GM23338 (cell line): ENCODE data around the gene MYLK. TPM values are rescaled to one million over a fixed set of nuclear protein-coding genes. Genes with fewer than 3 reads are reported as not detected.

Experiments used
- ATAC-seq: fragments of 200-7000 bp; cut with Tn5 transposase; 3 replicates; pipeline ENCODE4 v1.9.1; 2020
- DNase-seq: peaks from one replicate; pipeline ENCODE4 v3.0.0-alpha.2; 2015; ENCODE audit warnings: low spot score
- H2AFZ ChIP-seq: fragments of 200-600 bp; sonication (generic); 2 replicates; pipeline ENCODE4 v1.8.0; 2016; ENCODE audit warnings: antibody characterized with exemption, mild to moderate bottlenecking, moderate library complexity
- H3F3A ChIP-seq: fragments of 200-600 bp; sonication (generic); replicated peaks from 2 replicates; pipeline ENCODE4 v1.8.0; 2017; ENCODE audit warnings: antibody characterized with exemption, mixed run types, low read depth
- H3K27ac ChIP-seq: fragments of 200-600 bp; sonication (generic); 2 replicates; pipeline ENCODE4 v1.6.1; 2016; ENCODE audit warnings: low read depth
- H3K27me3 ChIP-seq: fragments of 200-600 bp; sonication (generic); 2 replicates; pipeline ENCODE4 v1.8.0; 2016; ENCODE audit warnings: mild to moderate bottlenecking, mixed run types, moderate library complexity; ENCODE audit not compliant: insufficient read depth
- H3K36me3 ChIP-seq: fragments of 200-600 bp; sonication (generic); 2 replicates; pipeline ENCODE4 v1.8.0; 2016; ENCODE audit warnings: mild to moderate bottlenecking; ENCODE audit not compliant: insufficient read depth
- H3K4me1 ChIP-seq: fragments of 200-600 bp; sonication (generic); 2 replicates; pipeline ENCODE4 v1.8.0; 2016; ENCODE audit warnings: mild to moderate bottlenecking, moderate library complexity; ENCODE audit not compliant: insufficient read depth
- H3K4me2 ChIP-seq: fragments of 200-600 bp; sonication (generic); 2 replicates; pipeline ENCODE4 v1.7.1; 2017; ENCODE audit warnings: mixed run types
- H3K4me3 ChIP-seq: fragments of 200-600 bp; sonication (generic); 2 replicates; pipeline ENCODE4 v1.6.1; 2016; ENCODE audit warnings: mixed run types
- H3K79me2 ChIP-seq: fragments of 200-600 bp; sonication (generic); replicated peaks from 2 replicates; pipeline ENCODE4 v1.8.0; 2017; ENCODE audit warnings: mild to moderate bottlenecking; ENCODE audit not compliant: insufficient read depth
- H3K9me2 ChIP-seq: fragments of 200-600 bp; sonication (generic); 2 replicates; pipeline ENCODE4 v1.8.0; 2017; ENCODE audit not compliant: insufficient read depth
- H4K20me1 ChIP-seq: fragments of 200-600 bp; sonication (generic); replicated peaks from 2 replicates; pipeline ENCODE4 v1.8.0; 2017; ENCODE audit warnings: mild to moderate bottlenecking; ENCODE audit not compliant: insufficient read depth
- H3K27ac Mint-ChIP-seq: 2 replicates; pipeline ENCODE4 v1.8.0; 2020; ENCODE audit warnings: inconsistent platforms, mild to moderate bottlenecking, moderate library complexity, mixed read lengths
- H3K27me3 Mint-ChIP-seq: 3 replicates; pipeline ENCODE4 v1.8.0; 2022; ENCODE audit warnings: low read depth, mild to moderate bottlenecking, moderate library complexity, mixed read lengths, inconsistent platforms; ENCODE audit not compliant: insufficient read depth, poor library complexity
- H3K36me3 Mint-ChIP-seq: 3 replicates; pipeline ENCODE4 v1.8.0; 2021; ENCODE audit warnings: low read depth, mild to moderate bottlenecking, inconsistent platforms, moderate library complexity, mixed read lengths
- H3K4me1 Mint-ChIP-seq: 3 replicates; pipeline ENCODE4 v1.8.0; 2020; ENCODE audit warnings: mild to moderate bottlenecking, inconsistent platforms, mixed read lengths
- H3K4me3 Mint-ChIP-seq: 3 replicates; pipeline ENCODE4 v1.8.0; 2021; ENCODE audit warnings: moderate library complexity, mild to moderate bottlenecking, inconsistent platforms, mixed read lengths
- H3K9me3 Mint-ChIP-seq: 3 replicates; pipeline ENCODE4 v1.8.0; 2020; ENCODE audit warnings: moderate library complexity, mild to moderate bottlenecking, inconsistent platforms, mixed read lengths
- CREB1 ChIP-seq: fragments of 250-450 bp; sonication (Bioruptor Pico); IDR thresholded peaks from 2 replicates; pipeline ENCODE4 v1.5.0; 2020; ENCODE audit warnings: low read depth, mild to moderate bottlenecking, moderate library complexity
- ETS1 ChIP-seq: IDR thresholded peaks from 2 replicates; pipeline ENCODE4 v1.6.1; 2016; ENCODE audit warnings: antibody characterized with exemption
- EZH2 ChIP-seq: fragments of 200-600 bp; sonication (generic); IDR thresholded peaks from one replicate; pipeline ENCODE4 v1.8.0; 2017; ENCODE audit warnings: antibody characterized with exemption, mild to moderate bottlenecking, low read depth; ENCODE audit not compliant: unreplicated experiment
- NANOG ChIP-seq: IDR thresholded peaks from 2 replicates; pipeline ENCODE4 v1.6.1; 2016; ENCODE audit warnings: antibody characterized with exemption, borderline replicate concordance
- ZNF462 ChIP-seq: fragments of 250-450 bp; sonication (Bioruptor Pico); IDR thresholded peaks from 2 replicates; pipeline ENCODE4 v1.5.0; 2020; ENCODE audit warnings: mild to moderate bottlenecking, moderate library complexity
- polyA plus RNA-seq: library from polyadenylated mRNA; unstranded; fragments of >200 nt; fragmentation: Nextera tagmentation; extraction: Ambion mirVana; gene quantifications from 2 replicates; pipeline ENCODE4 v1.2.1, GENCODE V29; 2016
- total RNA-seq: library from RNA; depleted of rRNA; stranded (reverse); fragments of >200 nt; shearing (Covaris generic); gene quantifications from 2 replicates; pipeline ENCODE4 v1.2.3, GENCODE V29; 2014

MYLK gene
- total and polyA plus RNA-seq, 2 experiments from 2014 or later: 11.5 to 17.9 TPM

GRCh38 chr3:123779655-123780231 is 104.4 kb downstream of the MYLK start:
- no peaks in the 10 kb centered on the region for H3K4me1 Mint-ChIP-seq
- no peak overlapping the region for H3K4me3 ChIP-seq
- H2AFZ ChIP-seq: no peak overlapping the region
- no peaks in the 10 kb centered on the region for H3F3A ChIP-seq
- no peaks in the 10 kb centered on the region for H3K79me2 ChIP-seq
- H3K9me2 ChIP-seq: no peaks in the 10 kb centered on the region
- no peaks in the 10 kb centered on the region for H4K20me1 ChIP-seq
- no peak overlapping the region for H3K27ac Mint-ChIP-seq
- H3K9me3 Mint-ChIP-seq: no peaks in the 10 kb centered on the region
- TF ChIP-seq NANOG (no peak), ZNF462 (no peak), EZH2 (no peak), CREB1 (CRISPR knock-in tag) (no peak), ETS1 (no peak)
- H3K4me1 ChIP-seq: no peaks in the 10 kb centered on the region
- no peaks in the 10 kb centered on the region for H3K27me3 ChIP-seq
- no peak overlapping the region for H3K4me3 Mint-ChIP-seq
- H3K36me3 Mint-ChIP-seq: no peaks in the 10 kb centered on the region
- DNase-seq (no peak), ATAC-seq (no peak)
- no peaks in the 10 kb centered on the region for H3K27me3 Mint-ChIP-seq
- no peaks in the 10 kb centered on the region for H3K36me3 ChIP-seq
- no peak overlapping the region for H3K4me2 ChIP-seq
- H3K27ac ChIP-seq: no peak overlapping the region
